ENCODE measurements around the gene ANKRD37.

Gene ANKRD37

GRCh38 chr4:185390941-185391340 is 5.7 kb upstream of the ANKRD37 start:
- no peak for TF ChIP-seq ESRRG (CRISPR knock-in tag; IDR thresholded peaks at IDR 0.05)
- no peak for TF ChIP-seq OSR1 (CRISPR knock-in tag; IDR thresholded peaks at IDR 0.05)
- no peak for ATAC-seq

- TF ChIP-seq ESRRG (CRISPR knock-in tag; IDR thresholded peaks at IDR 0.05) (no peak), CSDC2 (CRISPR knock-in tag; IDR thresholded peaks at IDR 0.05) (no peak), CREB5 (CRISPR knock-in tag; IDR thresholded peaks at IDR 0.05; ENCODE audit: low read depth) (no peak), TSHZ2 (CRISPR knock-in tag; IDR thresholded peaks at IDR 0.05) (no peak), TCF4 (CRISPR knock-in tag; IDR thresholded peaks at IDR 0.05; ENCODE audit: borderline replicate concordance) (no peak), BACH2 (CRISPR knock-in tag; IDR thresholded peaks at IDR 0.05; ENCODE audit: borderline replicate concordance) (no peak), ZFP30 (CRISPR knock-in tag; IDR thresholded peaks at IDR 0.05) (no peak), PATZ1 (CRISPR knock-in tag; IDR thresholded peaks at IDR 0.05; ENCODE audit: borderline replicate concordance) (no peak), ISL1 (CRISPR knock-in tag; IDR thresholded peaks at IDR 0.05) (no peak), CSRNP3 (CRISPR knock-in tag; IDR thresholded peaks at IDR 0.05) (no peak), ARNTL (CRISPR knock-in tag; IDR thresholded peaks at IDR 0.05; ENCODE audit: borderline replicate concordance, low read depth) (no peak), OSR1 (CRISPR knock-in tag; IDR thresholded peaks at IDR 0.05) (no peak), ZNF70 (CRISPR knock-in tag; IDR thresholded peaks at IDR 0.05) (no peak), ZNF565 (CRISPR knock-in tag; conservative IDR thresholded peaks at IDR 0.05; ENCODE audit: low read depth) (no peak), RARB (CRISPR knock-in tag; IDR thresholded peaks at IDR 0.05) (no peak), TOX (CRISPR knock-in tag; IDR thresholded peaks at IDR 0.05; ENCODE audit: borderline replicate concordance) (no peak), GLIS3 (CRISPR knock-in tag; IDR thresholded peaks at IDR 0.05) (no peak)
- ATAC-seq, result no peak
These were observed 4.5 kb upstream of the ANKRD37 start for GRCh38 chr4:185392156-185392555.

- TF ChIP-seq BACH2 (CRISPR knock-in tag; IDR thresholded peaks at IDR 0.05; ENCODE audit: borderline replicate concordance), result no peak
- no peak for TF ChIP-seq CREB5 (CRISPR knock-in tag; IDR thresholded peaks at IDR 0.05; ENCODE audit: low read depth)
- no peak for TF ChIP-seq OSR1 (CRISPR knock-in tag; IDR thresholded peaks at IDR 0.05)
- no peak for TF ChIP-seq CSRNP3 (CRISPR knock-in tag; IDR thresholded peaks at IDR 0.05)
- TF ChIP-seq ISL1 (CRISPR knock-in tag; IDR thresholded peaks at IDR 0.05), result no peak
- no peak for TF ChIP-seq ESRRG (CRISPR knock-in tag; IDR thresholded peaks at IDR 0.05)
- TF ChIP-seq ZFP30 (CRISPR knock-in tag; IDR thresholded peaks at IDR 0.05), result no peak
- TF ChIP-seq ZNF8 (CRISPR knock-in tag; IDR thresholded peaks at IDR 0.05), result no peak
- TF ChIP-seq ZFP3 (CRISPR knock-in tag; IDR thresholded peaks at IDR 0.05), result no peak
- TF ChIP-seq PATZ1 (CRISPR knock-in tag; IDR thresholded peaks at IDR 0.05; ENCODE audit: borderline replicate concordance), result no peak
- TF ChIP-seq GLIS3 (CRISPR knock-in tag; IDR thresholded peaks at IDR 0.05), result no peak
- no peak for ATAC-seq
These were observed 1.9 kb upstream of the ANKRD37 start for GRCh38 chr4:185394568-185395237.
